Cerebellar cortex (tissue), 1 donor: ENCODE measurements around the gene PAK3.
A peak's percentile ranks its signal among the peaks of the same experiment; 100 is the strongest.

Experiments
- DNase-seq: peaks from one replicate; pipeline ENCODE4 v3.0.0-alpha.2; 2015; ENCODE audit warnings: low spot score

PAK3 gene

DNA sequence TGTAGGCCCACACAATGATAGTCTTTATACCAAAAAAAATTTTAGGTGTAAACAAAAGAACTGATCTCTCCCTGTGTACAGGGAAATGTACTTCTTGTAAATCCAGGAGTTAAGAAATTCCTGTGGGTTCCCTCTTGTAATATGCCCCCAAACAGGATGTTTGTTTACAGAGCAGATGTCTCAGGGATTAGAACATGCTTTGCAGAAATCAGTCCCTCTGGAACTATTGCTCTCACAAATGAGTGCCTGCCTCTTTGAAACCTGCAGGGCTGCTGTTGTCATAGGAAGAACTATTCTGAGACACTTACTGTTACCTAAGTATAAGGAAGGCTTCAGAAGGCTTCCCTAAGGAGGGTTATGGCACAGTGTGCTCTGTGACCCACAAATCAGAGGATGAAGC, 35.6 kb downstream of the PAK3 start:
- no peak for DNase-seq

DNA sequence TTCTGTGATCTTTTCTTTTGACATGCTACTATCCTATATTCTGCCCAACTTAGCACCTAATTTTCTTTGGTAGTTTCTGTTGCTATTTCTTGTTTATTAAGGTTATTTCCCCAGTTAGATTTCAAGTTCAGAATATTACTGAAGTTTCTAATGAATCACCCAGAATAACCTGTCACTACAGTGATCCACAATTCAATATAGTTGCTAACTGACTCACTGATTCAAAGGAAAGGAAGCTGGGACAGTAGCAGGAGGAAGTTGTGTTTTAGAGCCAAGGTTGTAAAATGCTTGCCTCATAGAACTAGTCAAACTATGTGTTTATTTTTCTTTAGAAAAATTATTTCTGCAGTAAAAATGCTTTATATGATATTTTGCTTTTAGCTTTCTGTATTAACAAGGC, 37.4 kb downstream of the PAK3 start:
- no peak for DNase-seq

DNA sequence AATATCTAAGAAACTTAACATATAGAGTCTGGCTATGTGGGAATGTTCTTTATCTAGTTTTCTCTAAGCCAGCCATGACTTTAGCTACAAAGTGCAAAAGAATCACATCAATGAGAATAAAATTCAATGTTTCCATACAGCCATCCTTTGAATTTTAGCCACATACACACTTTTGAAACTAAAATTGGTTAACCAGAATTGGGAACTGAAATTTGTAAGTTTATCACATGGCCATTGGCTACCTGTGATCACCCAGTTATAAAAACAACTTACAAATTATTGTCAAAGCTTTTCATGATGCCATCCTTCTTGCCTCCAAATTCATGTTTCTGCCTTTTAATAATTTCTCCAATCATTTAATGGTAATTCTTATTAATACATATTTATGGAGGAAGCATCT, 49.9 kb downstream of the PAK3 start:
- no peak for DNase-seq

DNA sequence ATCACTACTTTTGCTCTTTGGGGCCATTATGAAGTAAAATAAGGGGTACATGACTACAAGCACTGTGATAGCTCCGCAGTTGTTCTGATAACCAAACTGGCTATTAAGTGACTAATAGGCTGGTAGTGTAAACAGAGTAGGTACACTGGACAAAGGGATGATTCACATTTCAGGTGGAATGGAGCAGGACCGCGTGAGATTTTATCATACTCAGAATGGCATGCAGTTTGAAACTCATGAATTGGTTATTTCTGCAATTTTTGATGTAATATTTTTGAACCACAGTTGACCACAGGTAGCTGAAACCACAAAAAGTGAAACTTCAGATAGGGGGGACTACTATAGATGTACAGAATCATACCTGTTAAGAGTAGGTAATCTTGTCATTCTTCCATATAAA, 55.8 kb downstream of the PAK3 start:
- no peak for DNase-seq

DNA sequence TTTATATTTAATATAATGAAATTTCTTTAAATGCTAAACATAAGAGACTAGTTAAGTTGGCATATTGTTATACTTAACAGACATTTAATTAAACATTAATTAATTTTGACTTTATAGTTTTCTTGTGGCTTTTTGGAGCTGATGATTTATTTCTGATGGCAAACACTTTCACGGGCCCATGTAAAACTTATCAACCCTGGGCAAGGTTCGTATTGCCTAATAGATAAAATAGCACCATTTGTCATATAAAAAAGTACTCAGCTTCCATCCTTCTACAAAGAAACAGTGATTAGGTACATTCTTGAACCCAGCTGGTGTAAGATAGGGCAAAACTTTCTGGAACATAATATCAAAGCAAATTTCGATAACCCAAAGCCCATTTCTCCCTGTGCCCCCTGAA, 63.2 kb downstream of the PAK3 start:
- no peak for DNase-seq

DNA sequence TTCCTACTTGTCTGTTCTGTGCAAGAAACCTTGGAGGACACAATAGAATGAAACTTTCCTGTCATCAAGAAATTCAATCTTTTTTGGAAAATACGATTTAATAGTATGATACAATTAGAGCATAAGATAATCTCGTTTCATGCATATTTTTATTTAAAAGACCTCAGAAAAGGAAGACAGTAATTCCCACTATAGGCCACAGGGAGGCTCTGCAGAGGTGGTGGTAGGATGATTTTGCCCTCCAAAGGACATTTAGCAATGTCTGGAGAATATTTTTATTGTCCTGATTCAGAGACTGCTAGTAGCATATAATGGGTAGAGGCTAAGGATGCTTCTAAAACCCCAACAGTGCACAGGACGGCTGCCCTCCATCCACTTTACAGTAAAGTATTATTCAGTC, 68.7 kb downstream of the PAK3 start:
- no peak for DNase-seq

DNA sequence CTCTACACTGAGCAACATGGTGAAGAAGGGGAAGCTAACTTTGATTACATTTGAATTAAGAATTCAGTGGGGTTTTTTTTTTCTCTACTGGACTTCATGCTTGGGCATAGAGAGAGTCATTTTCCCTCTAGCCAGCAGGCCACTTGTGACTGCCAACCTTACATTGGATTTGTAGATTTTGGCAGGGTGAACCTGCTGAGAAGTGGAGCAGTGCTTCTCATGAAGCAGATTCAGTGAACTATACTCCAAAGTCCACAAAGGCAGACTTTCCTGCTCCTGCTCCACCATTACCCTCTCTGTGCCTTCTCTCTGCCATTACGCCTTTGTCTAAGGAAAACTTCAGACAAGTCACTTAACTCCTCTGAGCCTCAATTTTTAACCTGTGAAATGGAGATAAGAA, 69.9 kb downstream of the PAK3 start:
- DNase-seq = no peak

DNA sequence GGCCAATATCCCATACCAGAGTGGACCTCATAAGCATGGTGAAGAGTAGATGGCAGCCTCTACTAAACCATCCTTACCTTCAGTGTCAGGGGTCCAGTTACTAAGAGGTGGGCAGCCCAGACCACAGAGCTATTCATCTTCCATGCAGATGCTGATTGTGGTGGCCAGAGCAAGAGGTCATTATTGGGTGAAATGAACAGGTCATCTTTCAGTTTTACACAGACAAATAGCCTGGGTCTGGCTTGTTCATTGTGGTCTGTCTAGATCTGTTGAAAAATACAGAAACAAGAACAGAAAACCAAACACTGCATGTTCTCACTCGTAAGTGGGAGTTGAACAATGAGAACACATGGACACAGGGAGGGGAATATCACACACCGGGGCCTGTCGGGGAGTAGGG, 71.3 kb downstream of the PAK3 start:
- DNase-seq = no peak

DNA sequence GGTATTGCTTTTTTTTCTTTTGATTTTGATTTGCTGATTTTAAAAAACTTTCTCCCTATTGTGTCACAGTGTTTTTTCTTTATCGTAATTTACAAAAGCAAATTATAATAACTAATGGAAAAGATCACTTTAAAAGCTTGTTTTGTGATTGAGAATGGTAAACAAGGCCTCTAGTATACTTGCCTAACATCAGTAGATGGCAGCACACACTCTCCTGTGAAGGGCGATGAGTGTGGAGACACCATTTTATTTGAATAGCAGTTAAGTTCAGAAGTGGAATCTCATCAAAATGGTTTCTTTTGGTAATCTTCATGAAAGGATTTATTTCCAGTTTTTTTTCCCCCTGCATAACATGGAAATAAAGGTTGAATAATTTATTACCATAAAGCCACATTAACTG, 72.3 kb downstream of the PAK3 start:
- peak; percentile 8 for DNase-seq

DNA sequence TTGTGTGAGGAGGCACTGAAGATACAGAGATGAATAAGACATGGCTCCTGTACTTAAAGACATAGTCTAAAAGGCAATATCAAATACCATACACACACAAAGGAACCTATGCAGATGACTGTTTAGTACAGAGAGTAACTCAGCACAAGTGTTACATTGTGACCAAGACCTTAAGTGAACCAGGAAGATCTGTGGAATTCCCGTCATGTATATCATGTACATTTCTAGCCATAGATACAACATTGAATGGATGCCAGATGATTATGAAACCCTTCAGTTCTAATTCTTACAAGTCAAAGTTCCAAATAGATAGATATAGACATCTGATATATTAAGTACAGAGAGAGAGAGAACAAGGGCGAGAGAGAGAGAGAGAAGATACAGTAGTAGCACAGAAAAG, 73.2 kb downstream of the PAK3 start:
- DNase-seq = no peak

DNA sequence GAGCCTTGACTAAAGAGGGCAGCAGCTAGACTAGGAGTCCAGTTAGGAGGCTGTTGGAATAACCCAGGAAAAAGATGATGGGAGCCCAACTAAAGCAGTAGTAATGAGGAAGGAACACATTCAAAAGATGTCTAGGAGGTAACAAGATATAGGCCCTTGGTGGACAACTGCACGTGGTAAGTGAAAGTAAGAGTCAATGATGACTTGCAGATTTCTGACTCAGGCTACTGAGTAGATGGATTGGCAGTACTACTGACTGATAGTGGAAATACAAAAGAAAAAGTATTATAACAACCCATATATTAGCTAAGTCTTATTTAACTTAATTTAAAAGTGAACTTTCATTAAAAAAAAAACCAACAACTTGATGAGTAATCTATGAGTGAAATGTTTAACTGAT, 74.0 kb downstream of the PAK3 start:
- no peak for DNase-seq

DNA sequence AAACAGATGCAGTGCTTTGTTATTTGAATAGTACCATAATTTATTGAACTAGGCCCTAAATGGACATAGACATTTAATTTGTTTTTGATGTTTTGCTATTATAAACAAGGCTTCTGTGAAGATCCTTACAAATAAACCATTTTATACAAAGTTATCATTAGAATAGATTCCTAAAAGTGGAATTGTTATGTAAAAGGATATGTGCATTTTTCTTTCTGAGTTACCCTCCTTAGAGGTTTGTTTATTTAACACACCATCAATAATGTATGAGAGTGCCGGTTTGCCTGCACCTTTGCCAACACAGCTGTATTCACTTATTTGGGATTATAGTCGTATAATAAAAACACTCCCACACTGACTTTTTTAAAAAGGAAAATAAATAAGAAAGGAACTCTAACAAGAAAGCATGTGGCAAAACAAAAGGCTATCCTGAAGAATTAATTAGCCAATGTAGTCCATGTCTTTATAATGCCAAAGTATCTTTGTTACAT, 84.8 kb downstream of the PAK3 start:
- no peak for DNase-seq

DNA sequence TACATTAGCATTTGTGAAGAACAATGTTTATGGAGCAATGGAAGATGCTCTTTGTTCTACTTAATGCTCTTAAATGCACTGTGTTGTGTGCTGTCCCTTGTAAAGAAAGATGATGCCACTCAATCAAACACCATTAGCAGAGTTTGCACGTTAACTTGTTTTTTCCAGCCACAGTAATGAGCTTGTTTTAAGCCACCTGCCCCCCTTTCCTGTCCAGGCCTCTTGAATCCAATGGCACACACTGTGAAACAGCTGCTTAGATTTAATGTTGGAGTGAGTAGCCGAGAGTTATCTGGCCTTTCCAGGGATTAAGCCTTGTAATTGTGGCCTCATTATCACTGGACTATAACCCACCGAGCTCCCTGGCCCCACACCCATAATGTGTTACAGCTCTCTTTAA, 86.0 kb downstream of the PAK3 start:
- DNase-seq = no peak

DNA sequence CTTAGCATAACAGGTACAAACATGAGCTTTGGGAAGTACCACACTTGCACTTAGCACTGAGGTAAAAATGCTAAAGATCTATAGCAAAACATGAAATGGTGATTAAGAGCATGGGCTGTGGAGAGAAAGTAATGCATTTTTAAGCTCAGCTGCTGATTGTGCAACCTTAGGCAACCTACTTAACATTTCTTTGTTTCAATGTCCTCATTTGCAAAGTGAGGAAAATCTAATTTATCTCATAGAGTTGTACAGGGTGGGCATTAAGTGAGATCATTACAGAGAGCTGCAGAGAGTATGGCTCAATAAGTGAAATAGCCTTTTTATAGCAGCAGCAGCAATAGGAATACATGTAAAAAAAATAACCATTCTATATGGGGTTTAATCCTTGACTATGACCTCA, 87.0 kb downstream of the PAK3 start:
- DNase-seq = no peak

DNA sequence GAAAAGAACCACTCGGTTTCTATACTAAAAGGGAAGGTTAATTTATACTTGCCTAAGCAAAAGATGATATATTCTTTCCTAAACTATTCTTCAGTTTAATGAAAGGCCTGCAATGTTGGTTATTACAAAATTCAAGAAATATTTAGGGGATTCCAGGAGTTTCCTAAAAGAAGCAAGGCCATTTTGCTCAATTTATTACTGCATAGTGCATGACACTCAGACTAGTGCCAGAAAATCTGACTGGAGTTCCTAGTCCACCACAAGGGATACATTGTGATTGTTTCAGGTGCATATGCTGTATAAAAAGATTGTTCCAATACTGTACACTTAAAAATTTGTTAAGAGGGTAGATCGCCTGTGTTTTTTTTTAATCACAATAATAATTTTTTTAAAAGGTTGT, 95.6 kb downstream of the PAK3 start:
- DNase-seq = no peak

DNA sequence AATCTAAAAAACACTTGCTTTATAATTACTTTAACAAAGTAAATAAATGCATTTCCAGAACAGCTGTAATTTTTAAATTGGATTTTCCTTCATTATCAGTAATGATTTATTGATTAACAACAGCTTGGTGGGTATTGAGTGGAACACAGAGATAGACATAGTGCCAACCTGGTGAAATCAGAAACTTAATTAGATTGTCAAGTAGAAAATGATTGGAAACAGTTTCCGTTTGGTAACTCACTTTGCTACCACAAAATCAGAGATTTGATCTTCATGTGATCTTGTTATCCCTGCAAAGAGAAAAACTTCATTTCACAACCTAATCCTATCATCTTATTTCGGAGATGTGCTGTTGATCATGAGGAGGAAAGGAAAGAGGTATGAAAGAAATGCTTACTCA, 103.5 kb downstream of the PAK3 start:
- DNase-seq = no peak

DNA sequence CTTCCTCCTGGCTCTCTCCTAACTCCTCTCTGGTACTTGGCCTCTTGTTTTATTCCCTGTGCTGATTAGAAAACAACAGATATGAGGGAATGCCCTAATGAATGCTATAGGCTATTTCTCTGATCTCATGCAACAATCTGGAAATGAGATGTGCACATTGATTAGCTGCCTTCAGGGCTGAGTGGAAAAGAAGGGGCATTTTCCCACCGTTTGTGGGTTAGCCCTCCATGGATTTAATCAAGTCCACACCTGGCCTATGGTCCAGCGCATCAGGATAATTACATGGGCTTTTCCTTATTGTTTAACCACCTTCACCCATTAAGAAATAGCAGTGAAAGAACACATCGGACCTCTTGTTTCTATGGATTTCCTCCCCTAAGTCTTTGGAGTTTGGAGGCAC, 104.3 kb downstream of the PAK3 start:
- DNase-seq = no peak

DNA sequence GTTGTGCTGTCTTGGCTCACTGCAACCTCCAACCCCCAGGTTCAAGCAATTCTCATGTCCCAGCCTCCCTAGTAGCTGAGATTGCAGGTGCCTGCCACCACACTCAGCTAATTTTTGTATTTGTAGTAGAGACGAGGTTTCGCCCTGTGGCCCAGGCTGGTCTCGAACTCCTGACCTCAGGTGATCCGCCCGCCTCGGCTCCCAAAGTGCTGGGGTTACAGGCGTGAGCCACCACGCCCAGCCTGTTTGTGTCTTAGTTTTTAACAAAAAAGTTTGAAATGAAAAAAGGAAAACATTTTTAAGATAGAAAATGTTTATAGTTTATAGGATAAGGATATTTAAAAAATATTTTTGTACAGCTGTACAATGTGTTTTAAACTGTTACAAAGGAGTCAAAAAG, 111.9 kb downstream of the PAK3 start:
- DNase-seq = no peak

DNA sequence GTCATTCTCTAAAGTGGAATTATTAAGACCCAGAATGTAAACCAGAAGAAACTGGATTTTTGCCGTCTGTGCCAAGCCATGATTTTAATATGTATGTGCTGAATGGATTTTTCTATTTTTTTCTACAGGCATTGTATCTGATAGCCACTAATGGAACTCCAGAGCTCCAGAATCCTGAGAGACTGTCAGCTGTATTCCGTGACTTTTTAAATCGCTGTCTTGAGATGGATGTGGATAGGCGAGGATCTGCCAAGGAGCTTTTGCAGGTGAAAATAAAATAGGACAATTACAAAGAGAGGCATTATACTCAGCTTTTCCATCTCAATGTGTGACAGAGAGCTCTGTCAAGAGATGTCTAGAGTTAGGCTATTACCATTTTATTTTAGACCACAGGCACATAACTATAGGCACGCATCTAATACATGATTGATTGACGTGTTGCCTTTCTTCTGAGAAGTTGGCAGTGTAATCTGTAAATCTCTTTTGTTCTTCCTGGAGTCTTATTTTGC, 120.4 kb downstream of the PAK3 start:
- no peak for DNase-seq

DNA sequence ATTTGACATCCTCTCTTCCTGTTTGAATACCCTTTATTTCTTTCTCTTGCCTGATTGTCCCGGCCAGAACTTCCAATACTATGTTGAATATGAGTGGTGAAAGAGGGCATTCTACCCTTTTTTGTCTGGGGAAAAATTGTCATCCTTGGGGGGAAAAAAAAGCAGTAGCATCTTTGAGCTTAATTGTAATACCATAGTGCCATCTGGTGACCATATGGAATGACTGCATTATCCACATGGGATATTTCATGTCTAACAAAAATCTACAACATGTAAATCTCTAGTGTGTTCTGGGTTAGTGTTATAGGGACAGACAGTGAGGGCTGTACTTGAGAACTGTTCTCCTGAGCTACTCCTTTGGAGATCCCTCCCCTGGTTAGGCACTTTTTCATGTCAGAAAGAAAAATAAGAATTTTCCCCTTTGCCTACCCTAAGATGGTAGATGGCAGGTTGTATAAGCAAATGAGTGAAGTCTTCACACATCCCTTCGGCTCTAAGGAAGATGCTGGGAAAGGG, 148.3 kb downstream of the PAK3 start:
- peak; percentile 2 for DNase-seq

DNA sequence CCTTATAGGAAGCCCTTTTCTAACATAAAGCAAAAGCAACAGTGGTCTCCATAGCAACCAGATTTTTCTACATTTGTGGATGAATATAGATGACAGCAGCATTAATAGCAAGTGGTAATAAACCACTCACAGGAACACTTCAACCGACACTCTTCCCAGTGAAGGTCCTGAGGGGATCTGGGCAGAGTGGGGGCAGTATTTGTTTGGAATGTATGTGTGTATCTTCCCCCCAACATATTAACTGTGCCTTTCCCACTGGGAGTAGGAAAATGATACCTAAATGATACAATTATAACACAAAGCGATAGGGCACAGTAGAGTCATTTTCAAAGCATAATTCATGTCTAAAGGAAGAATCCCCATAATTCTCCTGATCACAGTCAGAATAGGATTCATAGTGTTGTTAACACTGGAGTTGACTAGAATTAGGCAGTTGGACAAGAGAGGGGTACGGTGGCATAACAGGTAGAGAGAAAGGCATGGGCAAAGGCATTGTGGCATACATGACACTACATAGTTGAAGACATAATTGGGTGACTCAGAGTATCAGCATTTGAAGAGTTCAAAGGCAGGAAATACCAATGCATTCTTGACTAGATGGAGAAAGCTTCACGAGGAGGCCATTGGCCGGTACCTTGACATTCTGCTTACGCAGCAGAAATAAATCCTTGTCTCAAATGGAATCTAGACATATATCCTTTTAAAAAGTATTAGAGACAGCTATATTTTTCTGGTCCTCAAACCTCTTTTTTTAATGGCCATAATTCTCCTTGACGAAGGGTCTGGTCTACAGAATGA, 159.1 kb downstream of the PAK3 start:
- DNase-seq = no peak

DNA sequence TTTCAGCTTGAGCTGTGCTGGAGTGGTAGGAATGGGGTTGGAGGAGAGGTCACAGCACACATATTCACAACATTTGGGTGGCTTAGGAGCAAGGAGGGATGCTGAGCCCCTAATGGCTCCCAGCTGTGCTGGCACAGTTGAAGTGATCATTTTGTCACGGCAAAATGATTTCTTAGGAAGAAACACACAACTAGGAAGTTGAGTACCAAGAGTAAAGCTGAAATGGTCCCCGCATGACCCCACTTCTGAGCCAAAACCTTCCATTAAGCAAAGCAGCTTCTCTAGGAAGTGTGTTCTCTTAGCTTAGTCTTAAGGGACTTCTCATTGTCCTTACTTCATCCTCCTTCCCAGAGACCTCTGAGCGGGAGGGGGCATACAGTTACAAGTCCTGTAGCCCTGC, 161.7 kb downstream of the PAK3 start:
- no peak for DNase-seq

DNA sequence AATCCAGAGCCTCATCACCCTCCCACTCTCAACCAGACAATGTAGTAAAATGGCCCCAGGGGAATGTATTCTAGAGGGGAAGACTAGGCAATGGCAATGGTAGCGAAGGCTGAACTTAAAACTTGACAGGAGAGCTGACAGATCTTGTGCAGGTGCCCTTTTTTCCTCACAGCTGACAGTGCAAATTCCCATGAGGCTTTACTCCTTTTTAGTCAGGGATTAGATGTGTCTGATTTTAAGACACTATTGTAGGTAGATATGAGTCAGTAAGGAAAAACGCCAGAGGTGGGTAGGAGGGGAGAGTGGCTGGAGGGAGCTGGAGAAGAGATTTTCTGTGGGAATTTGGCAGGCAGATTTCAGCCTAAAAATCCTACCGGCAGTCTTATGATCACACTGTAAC, 163.6 kb downstream of the PAK3 start:
- no peak for DNase-seq

DNA sequence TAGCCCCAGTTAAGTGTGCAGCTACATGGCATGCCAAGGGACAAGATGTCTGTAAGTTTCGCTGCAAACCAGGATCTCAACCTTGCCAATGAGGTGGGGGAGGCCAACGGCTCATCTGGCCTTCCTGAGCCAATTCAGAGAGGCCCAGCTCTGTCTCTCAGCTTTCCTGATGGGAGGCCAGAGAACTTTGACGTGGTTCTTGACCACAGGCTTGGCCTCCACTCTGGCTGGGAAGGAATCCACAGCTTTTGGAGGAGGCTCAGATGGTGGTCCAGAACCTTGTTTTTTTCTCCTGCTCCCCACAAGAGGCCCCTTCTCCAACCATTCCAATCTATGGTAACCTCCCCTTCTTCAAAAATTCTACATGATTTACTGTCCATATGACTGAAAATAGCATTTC, 164.5 kb downstream of the PAK3 start:
- DNase-seq = no peak
